Thymus (tissue), 11 donors: ENCODE data around the gene PPL. TPM values are rescaled to one million over a fixed set of nuclear protein-coding genes. Genes with fewer than 3 reads are reported as not detected.
"Not testable (repeated sequence)": the region's sequence is repeated elsewhere in the genome, so short reads cannot be mapped to it uniquely, and the experiment has no call there.

ENCODE experiments used
- DNase-seq, 9 donors: peaks; one replicate each; pipeline ENCODE4 v3.0.0-alpha.2; 2013; ENCODE audit warnings: low spot score in 9 of 9, low read depth in 6 of 9, missing footprints in 1 of 9
- H3K27ac ChIP-seq, 2 donors: one replicate each; pipeline ENCODE4 v1.5.1; 2013; ENCODE audit warnings: control low read depth in 1 of 2, low read depth in 1 of 2, low read length in 1 of 2, mild to moderate bottlenecking in 1 of 2, moderate library complexity in 1 of 2
- H3K27me3 ChIP-seq, 2 donors: one replicate each; pipeline ENCODE4 v1.5.1; 2013; ENCODE audit warnings: low read length in 1 of 2; ENCODE audit not compliant: control insufficient read depth in 2 of 2, insufficient read depth in 1 of 2
- H3K36me3 ChIP-seq, 2 donors: one replicate each; pipeline ENCODE4 v1.5.1; 2013; ENCODE audit warnings: low read length in 1 of 2, mild to moderate bottlenecking in 1 of 2, moderate library complexity in 1 of 2; ENCODE audit not compliant: control insufficient read depth in 2 of 2, insufficient read depth in 2 of 2
- H3K4me1 ChIP-seq, 2 donors: one replicate each; pipeline ENCODE4 v1.5.1; 2013; ENCODE audit warnings: low read length in 2 of 2; ENCODE audit not compliant: control insufficient read depth in 2 of 2, insufficient read depth in 2 of 2
- H3K4me3 ChIP-seq, 2 donors: one replicate each; pipeline ENCODE4 v1.5.1; 2013; ENCODE audit warnings: low read length in 2 of 2, control low read depth in 1 of 2, mild to moderate bottlenecking in 1 of 2
- H3K9me3 ChIP-seq, 2 donors: one replicate each; pipeline ENCODE4 v1.5.1; 2013; ENCODE audit warnings: low read length in 1 of 2, mild to moderate bottlenecking in 1 of 2; ENCODE audit not compliant: control insufficient read depth in 2 of 2, insufficient read depth in 1 of 2
- WGBS: extraction: QIAGEN DNeasy Blood & Tissue Kit; methylation state at CpG from one replicate; pipeline ENCODE4 v1.1.7; 2013; 5-methylcytosine and 5-hydroxymethylcytosine counted together
- polyA plus RNA-seq: library from polyadenylated mRNA; stranded (reverse); fragments of 200-250 nt; gene quantifications from one replicate; pipeline ENCODE4 v1.2.3, GENCODE V29; 2013
- total RNA-seq: library from RNA; stranded (reverse); fragments of 120-200 nt; gene quantifications from one replicate; pipeline ENCODE4 v1.2.4, GENCODE V29; 2013
- donor health status: healthy.

Gene PPL
- total and polyA plus RNA-seq, 2 donors: 3.7 to 14.3 TPM

GRCh38 chr16:4904942-4905615, 31.9 kb downstream of the PPL start:
- no peak for DNase-seq
- H3K27me3 ChIP-seq: peaks cover 0 to 4% of the 10 kb centered on the region in 2 donors
- H3K27ac ChIP-seq: no peak overlapping the region
- H3K4me3 ChIP-seq: no peak overlapping the region
- WGBS: 97% methylated on average over 14 of the region's 14 CpGs
- no peaks in the 10 kb centered on the region for H3K36me3 ChIP-seq
- no peaks in the 10 kb centered on the region for H3K9me3 ChIP-seq
- H3K4me1 ChIP-seq: no peaks in the 10 kb centered on the region

GRCh38 chr16:4904108-4904941, 32.6 kb downstream of the PPL start:
- H3K36me3 ChIP-seq: no peaks in the 10 kb centered on the region
- no peak overlapping the region for H3K4me3 ChIP-seq
- 92% methylated on average over 16 of the region's 16 CpGs for WGBS
- no peaks in the 10 kb centered on the region for H3K4me1 ChIP-seq
- no peak for DNase-seq
- H3K9me3 ChIP-seq: no peaks in the 10 kb centered on the region
- no peak overlapping the region for H3K27ac ChIP-seq
- H3K27me3 ChIP-seq: peaks cover 0 to 4% of the 10 kb centered on the region in 2 donors

GRCh38 chr16:4902038-4902437, 34.9 kb downstream of the PPL start:
- H3K36me3 ChIP-seq: no peaks in the 10 kb centered on the region
- WGBS: 95% methylated on average over 13 of the region's 13 CpGs

GRCh38 chr16:4900750-4901149, 36.2 kb downstream of the PPL start:
- no peak overlapping the region for H3K4me3 ChIP-seq
- no peaks in the 10 kb centered on the region for H3K4me1 ChIP-seq
- no peak overlapping the region for H3K27ac ChIP-seq
- H3K27me3 ChIP-seq: peaks cover 0 to 4% of the 10 kb centered on the region in 2 donors
- no peak for DNase-seq
- no peaks in the 10 kb centered on the region for H3K36me3 ChIP-seq
- peaks cover 0 to 1% of the 10 kb centered on the region in 2 donors for H3K9me3 ChIP-seq
- 95% methylated on average over 11 of the region's 11 CpGs for WGBS

More at GRCh38 chr16:4902038-4902437, 34.9 kb downstream of the PPL start:
- peaks cover 0 to 1% of the 10 kb centered on the region in 2 donors for H3K9me3 ChIP-seq
- DNase-seq: no peak
- H3K4me3 ChIP-seq: no peak overlapping the region
- peaks cover 0 to 4% of the 10 kb centered on the region in 2 donors for H3K27me3 ChIP-seq
- no peak overlapping the region for H3K27ac ChIP-seq
- H3K4me1 ChIP-seq: no peaks in the 10 kb centered on the region

GRCh38 chr16:4900036-4900435, 36.9 kb downstream of the PPL start:
- no peaks in the 10 kb centered on the region for H3K4me1 ChIP-seq
- no peak for DNase-seq
- 44% methylated on average over 8 of the region's 8 CpGs for WGBS
- H3K27me3 ChIP-seq: peaks cover 0 to 4% of the 10 kb centered on the region in 2 donors
- H3K9me3 ChIP-seq: peaks cover 0 to 1% of the 10 kb centered on the region in 2 donors
- H3K27ac ChIP-seq: no peak overlapping the region
- H3K36me3 ChIP-seq: no peaks in the 10 kb centered on the region
- H3K4me3 ChIP-seq: no peak overlapping the region

GRCh38 chr16:4899474-4899846, 37.5 kb downstream of the PPL start:
- Histone ChIP-seq H3K27me3 (peaks cover 0 to 4% of the 10 kb centered on the region in 2 donors), H3K36me3 (no peaks in the 10 kb centered on the region), H3K27ac (no peak overlapping the region), H3K4me1 (no peaks in the 10 kb centered on the region), H3K9me3 (peaks cover 0 to 1% of the 10 kb centered on the region in 2 donors), H3K4me3 (no peak overlapping the region)
- WGBS: 88% methylated on average over 6 of the region's 6 CpGs
- DNase-seq: no peak

- no peak for DNase-seq
- peaks cover 0 to 4% of the 10 kb centered on the region in 2 donors for H3K27me3 ChIP-seq
- H3K4me3 ChIP-seq: no peak overlapping the region
- H3K9me3 ChIP-seq: peaks cover 0 to 1% of the 10 kb centered on the region in 2 donors
- WGBS: 96% methylated on average over 28 of the region's 28 CpGs
- H3K4me1 ChIP-seq: no peaks in the 10 kb centered on the region
- no peaks in the 10 kb centered on the region for H3K36me3 ChIP-seq
- no peak overlapping the region for H3K27ac ChIP-seq
Measured at GRCh38 chr16:4898811-4899473, 38.0 kb downstream of the PPL start.

GRCh38 chr16:4897328-4897727, 39.6 kb downstream of the PPL start:
- peaks cover 0 to 2% of the 10 kb centered on the region in 2 donors for H3K27me3 ChIP-seq
- H3K9me3 ChIP-seq: peaks cover 0 to 1% of the 10 kb centered on the region in 2 donors
- no peak for DNase-seq
- 94% methylated on average over 7 of the region's 7 CpGs for WGBS
- no peak overlapping the region for H3K27ac ChIP-seq
- no peak overlapping the region for H3K4me3 ChIP-seq
- no peaks in the 10 kb centered on the region for H3K4me1 ChIP-seq
- H3K36me3 ChIP-seq: no peaks in the 10 kb centered on the region

GRCh38 chr16:4896761-4897160, 40.2 kb downstream of the PPL start:
- H3K4me1 ChIP-seq, H3K27me3 ChIP-seq, DNase-seq, H3K9me3 ChIP-seq, H3K36me3 ChIP-seq, H3K4me3 ChIP-seq, H3K27ac ChIP-seq: not testable (repeated sequence)
- 96% methylated on average over 9 of the region's 9 CpGs for WGBS
